ENCODE results near the gene SERPINA1. TPM values are rescaled to one million over a fixed set of nuclear protein-coding genes. Genes with fewer than 3 reads are reported as not detected.

SERPINA1 gene
- total RNA-seq, 2 donors from 2014 or later = 0.38 TPM; not detected in 1

- no peak for ATAC-seq
- Mint-ChIP-seq H3K4me3 (no peak overlapping the region), H3K27ac (no peak overlapping the region), H3K36me3 (no peaks in the 10 kb centered on the region), H3K9me3 (no peaks in the 10 kb centered on the region), H3K4me1 (ENCODE audit: low read depth in 2 of 2) (no peaks in the 10 kb centered on the region), H3K27me3 (peaks cover 9 to 37% of the 10 kb centered on the region in 2 donors)
- DNase-seq (ENCODE audit: low spot score) = no peak
These were observed 55.8 kb downstream of the SERPINA1 start for GRCh38 chr14:94332587-94332986.

- no peak for DNase-seq (ENCODE audit: low spot score)
- H3K27me3 Mint-ChIP-seq = peaks cover 9 to 38% of the 10 kb centered on the region in 2 donors
- ATAC-seq = peak in 1 of 2 donors; percentile 24
- no peaks in the 10 kb centered on the region for H3K36me3 Mint-ChIP-seq
- no peaks in the 10 kb centered on the region for H3K9me3 Mint-ChIP-seq
- H3K4me1 Mint-ChIP-seq (ENCODE audit: low read depth in 2 of 2) = no peaks in the 10 kb centered on the region
- H3K27ac Mint-ChIP-seq = no peak overlapping the region
- H3K4me3 Mint-ChIP-seq = no peak overlapping the region
These were observed 56.3 kb downstream of the SERPINA1 start for GRCh38 chr14:94332063-94332583.

- H3K27ac Mint-ChIP-seq = no peak overlapping the region
- ATAC-seq = peak; percentile 32 to 49
- peaks cover 9 to 38% of the 10 kb centered on the region in 2 donors for H3K27me3 Mint-ChIP-seq
- no peak for DNase-seq (ENCODE audit: low spot score)
- H3K9me3 Mint-ChIP-seq = no peaks in the 10 kb centered on the region
- H3K4me1 Mint-ChIP-seq (ENCODE audit: low read depth in 2 of 2) = no peaks in the 10 kb centered on the region
- H3K4me3 Mint-ChIP-seq = no peak overlapping the region
- H3K36me3 Mint-ChIP-seq = no peaks in the 10 kb centered on the region
These were observed 56.9 kb downstream of the SERPINA1 start for GRCh38 chr14:94331462-94331861.

- H3K36me3 Mint-ChIP-seq = no peaks in the 10 kb centered on the region
- peaks cover 9 to 36% of the 10 kb centered on the region in 2 donors for H3K27me3 Mint-ChIP-seq
- no peaks in the 10 kb centered on the region for H3K4me1 Mint-ChIP-seq (ENCODE audit: low read depth in 2 of 2)
- H3K9me3 Mint-ChIP-seq = no peaks in the 10 kb centered on the region
- no peak overlapping the region for H3K4me3 Mint-ChIP-seq
- H3K27ac Mint-ChIP-seq = no peak overlapping the region
- no peak for DNase-seq (ENCODE audit: low spot score)
- ATAC-seq = peak; percentile 36 to 41
These were observed 57.5 kb downstream of the SERPINA1 start for GRCh38 chr14:94330857-94331256.

- peaks cover 9 to 32% of the 10 kb centered on the region in 2 donors for H3K27me3 Mint-ChIP-seq
- no peak overlapping the region for H3K4me3 Mint-ChIP-seq
- no peaks in the 10 kb centered on the region for H3K36me3 Mint-ChIP-seq
- peak in 1 of 2 donors; percentile 6 for ATAC-seq
- H3K4me1 Mint-ChIP-seq (ENCODE audit: low read depth in 2 of 2) = no peaks in the 10 kb centered on the region
- no peaks in the 10 kb centered on the region for H3K9me3 Mint-ChIP-seq
- no peak overlapping the region for H3K27ac Mint-ChIP-seq
- DNase-seq (ENCODE audit: low spot score) = no peak
These were observed 58.0 kb downstream of the SERPINA1 start for GRCh38 chr14:94330432-94330831.

GRCh38 chr14:94329857-94330256 lies 58.5 kb downstream of the SERPINA1 start:
- DNase-seq (ENCODE audit: low spot score) = no peak
- no peaks in the 10 kb centered on the region for H3K9me3 Mint-ChIP-seq
- no peak for ATAC-seq
- H3K4me1 Mint-ChIP-seq (ENCODE audit: low read depth in 2 of 2) = no peaks in the 10 kb centered on the region
- no peaks in the 10 kb centered on the region for H3K36me3 Mint-ChIP-seq
- H3K27ac Mint-ChIP-seq = no peak overlapping the region
- no peak overlapping the region for H3K4me3 Mint-ChIP-seq
- peaks cover 9 to 26% of the 10 kb centered on the region in 2 donors for H3K27me3 Mint-ChIP-seq

- DNase-seq (ENCODE audit: low spot score) (no peak), ATAC-seq (no peak)
- Mint-ChIP-seq H3K36me3 (no peaks in the 10 kb centered on the region), H3K4me1 (ENCODE audit: low read depth in 2 of 2) (no peaks in the 10 kb centered on the region), H3K27ac (no peak overlapping the region), H3K9me3 (no peaks in the 10 kb centered on the region), H3K27me3 (peaks cover 6 to 11% of the 10 kb centered on the region in 2 donors), H3K4me3 (no peak overlapping the region)
These were observed 60.2 kb downstream of the SERPINA1 start for GRCh38 chr14:94328196-94328595.

Other genes with a start within 250 kb of the SERPINA1 start
- under 1 TPM in 1 of 2 donors, not detected in 1; 0.73 TPM for gene PPP4R4, start 214.3 kb downstream of the SERPINA1 start, total RNA-seq
- not detected for gene SERPINA10, start 95.3 kb downstream of the SERPINA1 start, total RNA-seq
- gene SERPINA6, start 65.3 kb downstream of the SERPINA1 start, total RNA-seq = not detected
- not detected for gene SERPINA2, start 21.9 kb downstream of the SERPINA1 start, total RNA-seq
- not detected for gene SERPINA11, start 64.2 kb upstream of the SERPINA1 start, total RNA-seq
- not detected for gene SERPINA9, start 87.6 kb upstream of the SERPINA1 start, total RNA-seq
- not detected for gene SERPINA12, start 120.9 kb upstream of the SERPINA1 start, total RNA-seq
- gene SERPINA4, start 172.8 kb upstream of the SERPINA1 start, total RNA-seq = not detected
- gene SERPINA5, start 192.8 kb upstream of the SERPINA1 start, total RNA-seq = not detected
- not detected for gene SERPINA3, start 223.8 kb upstream of the SERPINA1 start, total RNA-seq